OCI-LY3 (cell line): ENCODE data around the gene KLHL42.
"Not testable (repeated sequence)": the region's sequence is repeated elsewhere in the genome, so short reads cannot be mapped to it uniquely, and the experiment has no call there.

Experiments used
- H2AFZ ChIP-seq: fragments of 200-600, 300-600 bp; shearing (Covaris generic); 2 replicates; pipeline ENCODE4 v1.6.0; 2014; ENCODE audit warnings: antibody characterized with exemption, low read depth, low read length
- H3K27ac ChIP-seq: fragments of 200-600, 300-600 bp; sonication (generic); 2 replicates; pipeline ENCODE4 v1.5.1; 2014; ENCODE audit warnings: mild to moderate bottlenecking, low read length, moderate library complexity, mixed read lengths
- H3K27me3 ChIP-seq: fragments of 200-600, 300-600 bp; sonication (generic); 2 replicates; pipeline ENCODE4 v1.6.1; 2014; ENCODE audit warnings: low read depth, low read length, mixed read lengths
- H3K36me3 ChIP-seq: fragments of 200-600, 300-600 bp; sonication (generic); replicated peaks from 2 replicates; pipeline ENCODE3; 2014; ENCODE audit warnings: low read depth, low read length, mixed read lengths
- H3K4me1 ChIP-seq: fragments of 300-600, 200-600 bp; sonication (generic); 2 replicates; pipeline ENCODE4 v1.6.1; 2014; ENCODE audit warnings: low read length, mixed read lengths
- H3K4me2 ChIP-seq: fragments of 200-600, 300-600 bp; sonication (generic); 2 replicates; pipeline ENCODE4 v1.6.1; 2014; ENCODE audit warnings: low read length, mixed read lengths
- H3K4me3 ChIP-seq: fragments of 300-600, 200-600 bp; sonication (generic); 2 replicates; pipeline ENCODE4 v1.5.1; 2014; ENCODE audit warnings: antibody characterized with exemption, mild to moderate bottlenecking, low read length, moderate library complexity
- H3K79me2 ChIP-seq: fragments of 300-600, 200-600 bp; shearing (Covaris generic); 2 replicates; pipeline ENCODE4 v1.6.1; 2014; ENCODE audit warnings: mild to moderate bottlenecking, low read length, mixed read lengths
- H3K9ac ChIP-seq: fragments of 300-600, 200-600 bp; shearing (Covaris generic); 2 replicates; pipeline ENCODE4 v1.6.0; 2014; ENCODE audit warnings: mild to moderate bottlenecking, low read length, moderate library complexity
- H3K9me3 ChIP-seq: fragments of 200-600, 300-600 bp; shearing (Covaris generic); 2 replicates; pipeline ENCODE4 v1.6.1; 2014; ENCODE audit warnings: low read length, mixed read lengths; ENCODE audit not compliant: insufficient read depth
- H4K20me1 ChIP-seq: fragments of 200-600, 300-600 bp; sonication (generic); 2 replicates; pipeline ENCODE4 v1.6.1; 2016; ENCODE audit warnings: low read length, mixed read lengths; ENCODE audit not compliant: insufficient read depth
- EZH2phosphoT487 ChIP-seq: fragments of 200-600 bp; shearing (Covaris generic); IDR thresholded peaks from 2 replicates; pipeline ENCODE4 v1.6.1; 2018; ENCODE audit warnings: antibody characterized with exemption, mixed run types, low read depth
- TF ChIP-seq, protein P1 (sequence below): fragments of 200-600, 300-600 bp; sonication (generic); IDR thresholded peaks from 2 replicates; pipeline ENCODE4 v1.5.1; 2014; ENCODE audit warnings: antibody characterized with exemption, low read length, low read depth

The KLHL42 gene

GRCh38 chr12:27844366-27845090 lies 64.5 kb downstream of the KLHL42 start:
- H2AFZ ChIP-seq: peak overlapping the region; percentile 78
- H3K9ac ChIP-seq: peak overlapping the region; percentile 44

GRCh38 chr12:27845187-27845586 lies 65.2 kb downstream of the KLHL42 start:
- no peak overlapping the region for H3K9ac ChIP-seq

More at GRCh38 chr12:27844366-27845090, 64.5 kb downstream of the KLHL42 start:
- Histone ChIP-seq H3K79me2 (no peaks in the 10 kb centered on the region), H3K36me3 (no peaks in the 10 kb centered on the region), H3K27ac (peak overlapping the region; percentile 5; the same call in 1 of the 2 replicates), H3K9me3 (no peaks in the 10 kb centered on the region), H4K20me1 (no peaks in the 10 kb centered on the region), H3K27me3 (no peaks in the 10 kb centered on the region), H3K4me2 (peak overlapping the region; percentile 63), H3K4me1 (peaks cover 35% of the 10 kb centered on the region), H3K4me3 (peak overlapping the region; percentile 58)
- TF ChIP-seq, protein P1, sequence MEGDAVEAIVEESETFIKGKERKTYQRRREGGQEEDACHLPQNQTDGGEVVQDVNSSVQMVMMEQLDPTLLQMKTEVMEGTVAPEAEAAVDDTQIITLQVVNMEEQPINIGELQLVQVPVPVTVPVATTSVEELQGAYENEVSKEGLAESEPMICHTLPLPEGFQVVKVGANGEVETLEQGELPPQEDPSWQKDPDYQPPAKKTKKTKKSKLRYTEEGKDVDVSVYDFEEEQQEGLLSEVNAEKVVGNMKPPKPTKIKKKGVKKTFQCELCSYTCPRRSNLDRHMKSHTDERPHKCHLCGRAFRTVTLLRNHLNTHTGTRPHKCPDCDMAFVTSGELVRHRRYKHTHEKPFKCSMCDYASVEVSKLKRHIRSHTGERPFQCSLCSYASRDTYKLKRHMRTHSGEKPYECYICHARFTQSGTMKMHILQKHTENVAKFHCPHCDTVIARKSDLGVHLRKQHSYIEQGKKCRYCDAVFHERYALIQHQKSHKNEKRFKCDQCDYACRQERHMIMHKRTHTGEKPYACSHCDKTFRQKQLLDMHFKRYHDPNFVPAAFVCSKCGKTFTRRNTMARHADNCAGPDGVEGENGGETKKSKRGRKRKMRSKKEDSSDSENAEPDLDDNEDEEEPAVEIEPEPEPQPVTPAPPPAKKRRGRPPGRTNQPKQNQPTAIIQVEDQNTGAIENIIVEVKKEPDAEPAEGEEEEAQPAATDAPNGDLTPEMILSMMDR: no peak
- TF ChIP-seq EZH2phosphoT487: no peak

GRCh38 chr12:27845706-27846105 lies 65.7 kb downstream of the KLHL42 start:
- not testable (repeated sequence) for H3K9ac ChIP-seq, H3K9me3 ChIP-seq, H3K27ac ChIP-seq, H3K36me3 ChIP-seq, H3K4me3 ChIP-seq, H3K4me2 ChIP-seq, H4K20me1 ChIP-seq, H2AFZ ChIP-seq, H3K27me3 ChIP-seq, H3K79me2 ChIP-seq
- H3K4me1 ChIP-seq: peaks cover 25% of the 10 kb centered on the region

More at GRCh38 chr12:27845187-27845586, 65.2 kb downstream of the KLHL42 start:
- Histone ChIP-seq H3K79me2 (no peaks in the 10 kb centered on the region), H3K4me1 (peaks cover 31% of the 10 kb centered on the region), H3K4me3 (no peak overlapping the region; the same call in 1 of the 2 replicates), H3K9me3 (no peaks in the 10 kb centered on the region), H3K4me2 (peak overlapping the region; percentile 63), H3K27me3 (no peaks in the 10 kb centered on the region), H3K27ac (no peak overlapping the region), H2AFZ (no peak overlapping the region), H3K36me3 (no peaks in the 10 kb centered on the region), H4K20me1 (no peaks in the 10 kb centered on the region)
- TF ChIP-seq, protein P1: no peak
- TF ChIP-seq EZH2phosphoT487: no peak

- H4K20me1 ChIP-seq, H3K36me3 ChIP-seq, H3K4me3 ChIP-seq, H2AFZ ChIP-seq, H3K27me3 ChIP-seq, H3K4me2 ChIP-seq, H3K27ac ChIP-seq, H3K9ac ChIP-seq, H3K79me2 ChIP-seq, H3K9me3 ChIP-seq: not testable (repeated sequence)
- H3K4me1 ChIP-seq: peaks cover 17% of the 10 kb centered on the region
Observed at GRCh38 chr12:27847293-27847692, 67.3 kb downstream of the KLHL42 start.

DNA sequence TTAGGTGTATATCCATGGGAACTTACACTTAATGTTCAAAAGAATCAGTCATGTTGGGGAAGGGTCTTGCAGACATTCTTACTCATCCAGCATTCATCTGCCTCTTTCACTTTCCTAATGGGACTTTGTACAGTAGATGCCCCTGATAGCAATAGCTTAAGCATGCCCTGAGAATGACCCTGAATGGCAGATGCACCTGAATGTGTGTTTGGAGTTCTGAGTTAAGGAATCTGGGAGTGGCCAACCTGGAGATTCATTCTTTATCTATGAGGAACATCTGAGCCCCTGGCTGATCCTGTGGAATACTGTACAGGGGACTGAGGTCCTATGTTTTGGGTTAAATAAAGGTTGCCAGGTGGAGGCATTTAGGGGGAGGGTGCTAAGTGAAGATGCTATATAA lies 71.3 kb downstream of the KLHL42 start:
- Histone ChIP-seq H4K20me1 (no peaks in the 10 kb centered on the region), H3K4me2 (no peak overlapping the region), H3K4me1 (no peaks in the 10 kb centered on the region), H3K27me3 (no peaks in the 10 kb centered on the region), H2AFZ (no peak overlapping the region), H3K79me2 (no peaks in the 10 kb centered on the region), H3K27ac (no peak overlapping the region), H3K4me3 (no peak overlapping the region), H3K9me3 (no peaks in the 10 kb centered on the region), H3K36me3 (no peaks in the 10 kb centered on the region), H3K9ac (no peak overlapping the region)
- TF ChIP-seq EZH2phosphoT487: no peak
- TF ChIP-seq, protein P1: no peak
